Tibial artery (tissue), 4 donors: ENCODE measurements around the gene UBXN1.
"Not testable (repeated sequence)": the region's sequence is repeated elsewhere in the genome, so short reads cannot be mapped to it uniquely, and the experiment has no call there.

ENCODE experiments used
- DNase-seq, 2 donors: peaks; one replicate each; pipeline ENCODE4 v3.0.0-alpha.2; 2019
- H3K27ac ChIP-seq, 2 donors: fragments of 200-600 bp; sonication (generic) in 1 of 2; 1 replicate in 1 of 2; 2 replicates in 1 of 2; pipeline ENCODE4 v1.5.1; 2018 to 2019; ENCODE audit warnings: mild to moderate bottlenecking in 1 of 2
- H3K27me3 ChIP-seq, 2 donors: fragments of 200-600 bp; sonication (generic) in 1 of 2; one replicate each; pipeline versions ENCODE4 v1.5.1 to v1.6.0; 2016 to 2019
- H3K36me3 ChIP-seq, 3 donors: fragments of 200-600 bp; sonication (generic) in 2 of 3; one replicate each; pipeline ENCODE4 v1.5.1; 2016 to 2019; ENCODE audit warnings: mild to moderate bottlenecking in 2 of 3
- H3K4me1 ChIP-seq, 4 donors: fragments of 200-600 bp; sonication (generic) in 2 of 4; 1 replicate in 3 of 4; 2 replicates in 1 of 4; pipeline ENCODE4 v1.5.1; 2016 to 2019
- H3K4me3 ChIP-seq, 2 donors: fragments of 200-600 bp; sonication (generic) in 1 of 2; 1 replicate in 1 of 2; 2 replicates in 1 of 2; pipeline ENCODE4 v1.5.1; 2018 to 2019; ENCODE audit warnings: mild to moderate bottlenecking in 2 of 2
- H3K9me3 ChIP-seq, 3 donors: fragments of 200-600 bp; sonication (generic) in 1 of 3; one replicate each; pipeline ENCODE4 v1.5.1; 2016 to 2019
- intact Hi-C: fragments of 100-400 bp; cut with DNase I; formaldehyde crosslinking; loops from one replicate; pipeline ENCODE4 v1.15.0; 2023; ENCODE audit warnings: low total_unique reads
- TF ChIP-seq, protein P1 (sequence below), 2 experiments: fragments of 200-600 bp in 1 of 2; fragments of 450-650 bp in 1 of 2; IDR thresholded peaks; one replicate each; pipeline ENCODE4 v1.5.1; 2017 to 2019; ENCODE audit warnings: antibody characterized with exemption in 2 of 2, mild to moderate bottlenecking in 1 of 2, moderate library complexity in 1 of 2

The UBXN1 gene

DNA sequence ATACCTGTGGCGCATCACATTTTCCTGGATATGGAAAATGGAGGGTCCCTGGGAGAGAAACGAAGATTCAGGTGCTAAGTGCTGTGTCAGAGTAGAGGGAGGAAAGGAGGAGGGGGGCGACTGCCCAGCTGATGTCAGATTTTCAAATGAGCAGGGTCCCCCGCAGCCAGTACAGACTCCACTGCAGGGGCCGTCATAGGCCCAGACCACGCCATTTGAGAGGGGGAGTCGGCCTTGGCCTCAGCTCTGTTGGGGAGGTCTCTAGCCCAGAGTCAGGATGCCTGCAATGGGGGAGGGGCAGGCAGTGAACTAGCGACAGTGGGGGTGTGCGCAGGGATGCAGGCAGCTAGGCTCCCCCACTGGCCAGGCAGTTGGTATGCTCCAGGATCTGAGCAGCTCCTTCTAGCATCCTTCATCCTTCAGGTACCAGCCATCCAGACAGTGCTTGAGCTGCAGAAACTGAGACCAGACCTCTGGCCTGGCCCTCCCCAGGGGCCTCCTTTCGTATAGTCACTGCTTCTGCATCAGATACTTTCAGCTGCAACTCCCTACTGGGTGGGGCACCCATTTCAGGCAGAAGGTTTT, 28.5 kb upstream of the UBXN1 start, which contains the start of the genes BSCL2 and GNG3:
BSCL2 (minus strand) TSS at position 148 of the 585 bp plus-strand sequence. CDS start 229 bp downstream, outside the sequence.
GNG3 (plus strand) TSS at position 400 of the 585 bp plus-strand sequence. CDS start 620 bp downstream, outside the sequence.
- DNase-seq = peak in 1 of 2 donors; percentile 64
- intact Hi-C loops = loop anchor here (10.0 kb wide), 1 partner anchor 93 kb away; the partner anchor contains the start of genes EML3 and ROM1
- no peaks in the 10 kb centered on the region for H3K9me3 ChIP-seq
- H3K27ac ChIP-seq = peak within 1 kb of the TSS; percentile 68 to 96
- peak within 1 kb of the TSS; percentile 61 to 71 for H3K4me3 ChIP-seq
- peaks cover 14 to 20% (median 19%) of the 10 kb centered on the region in 3 donors for H3K36me3 ChIP-seq
- H3K27me3 ChIP-seq = no peaks in the 10 kb centered on the region
- H3K4me1 ChIP-seq = peaks cover 0 to 40% (median 35%) of the 10 kb centered on the region in 4 donors
- TF ChIP-seq, protein P1, sequence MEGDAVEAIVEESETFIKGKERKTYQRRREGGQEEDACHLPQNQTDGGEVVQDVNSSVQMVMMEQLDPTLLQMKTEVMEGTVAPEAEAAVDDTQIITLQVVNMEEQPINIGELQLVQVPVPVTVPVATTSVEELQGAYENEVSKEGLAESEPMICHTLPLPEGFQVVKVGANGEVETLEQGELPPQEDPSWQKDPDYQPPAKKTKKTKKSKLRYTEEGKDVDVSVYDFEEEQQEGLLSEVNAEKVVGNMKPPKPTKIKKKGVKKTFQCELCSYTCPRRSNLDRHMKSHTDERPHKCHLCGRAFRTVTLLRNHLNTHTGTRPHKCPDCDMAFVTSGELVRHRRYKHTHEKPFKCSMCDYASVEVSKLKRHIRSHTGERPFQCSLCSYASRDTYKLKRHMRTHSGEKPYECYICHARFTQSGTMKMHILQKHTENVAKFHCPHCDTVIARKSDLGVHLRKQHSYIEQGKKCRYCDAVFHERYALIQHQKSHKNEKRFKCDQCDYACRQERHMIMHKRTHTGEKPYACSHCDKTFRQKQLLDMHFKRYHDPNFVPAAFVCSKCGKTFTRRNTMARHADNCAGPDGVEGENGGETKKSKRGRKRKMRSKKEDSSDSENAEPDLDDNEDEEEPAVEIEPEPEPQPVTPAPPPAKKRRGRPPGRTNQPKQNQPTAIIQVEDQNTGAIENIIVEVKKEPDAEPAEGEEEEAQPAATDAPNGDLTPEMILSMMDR (IDR thresholded peaks at IDR 0.05) = no peak

GRCh38 chr11:62706850-62707247, 28.0 kb upstream of the UBXN1 start:
- TF ChIP-seq, protein P1 (IDR thresholded peaks at IDR 0.05) = no peak
- intact Hi-C loops = loop anchor here (10.0 kb wide), 1 partner anchor 92 kb away; the partner anchor contains the start of genes EML3 and ROM1
- H3K27me3 ChIP-seq = no peaks in the 10 kb centered on the region
- DNase-seq = peak in 1 of 2 donors; percentile 61
- peak overlapping the region; percentile 61 to 71 for H3K4me3 ChIP-seq
- H3K9me3 ChIP-seq = no peaks in the 10 kb centered on the region
- peaks cover 9 to 19% (median 16%) of the 10 kb centered on the region in 3 donors for H3K36me3 ChIP-seq
- H3K27ac ChIP-seq = peak overlapping the region; percentile 68 to 85
- H3K4me1 ChIP-seq = peaks cover 0 to 40% (median 35%) of the 10 kb centered on the region in 4 donors

GRCh38 chr11:62705880-62706849, 27.3 kb upstream of the UBXN1 start:
- intact Hi-C loops = loop anchor here (10.0 kb wide), 1 partner anchor 91 kb away; the partner anchor contains the start of genes EML3 and ROM1
- Histone ChIP-seq H3K4me1 (peaks cover 0 to 40% (median 35%) of the 10 kb centered on the region in 4 donors), H3K36me3 (peaks cover 8 to 19% (median 9%) of the 10 kb centered on the region in 3 donors), H3K27me3 (no peaks in the 10 kb centered on the region), H3K4me3 (peak overlapping the region; percentile 61 to 71), H3K27ac (peak overlapping the region; percentile 68 to 85), H3K9me3 (no peaks in the 10 kb centered on the region)
- TF ChIP-seq, protein P1 (IDR thresholded peaks at IDR 0.05) = no peak
- DNase-seq = peak; percentile 93 to 97

- H3K27me3 ChIP-seq = no peaks in the 10 kb centered on the region
- peak overlapping the region; percentile 61 to 71 for H3K4me3 ChIP-seq
- H3K4me1 ChIP-seq = peaks cover 0 to 39% (median 34%) of the 10 kb centered on the region in 4 donors
- no peaks in the 10 kb centered on the region for H3K9me3 ChIP-seq
- intact Hi-C loops = loop anchor here (10.0 kb wide), 1 partner anchor 91 kb away; the partner anchor contains the start of genes EML3 and ROM1
- TF ChIP-seq, protein P1 (IDR thresholded peaks at IDR 0.05) = no peak
- H3K36me3 ChIP-seq = peaks cover under 1 to 19% (median 2%) of the 10 kb centered on the region in 3 donors
- H3K27ac ChIP-seq = peak overlapping the region; percentile 68 to 85
- no peak for DNase-seq
Observed at GRCh38 chr11:62705413-62705812, 26.5 kb upstream of the UBXN1 start.

GRCh38 chr11:62703921-62704320, 25.0 kb upstream of the UBXN1 start:
- not testable (repeated sequence) for H3K9me3 ChIP-seq, H3K4me3 ChIP-seq, H3K27me3 ChIP-seq, DNase-seq, H3K27ac ChIP-seq
- peaks cover 0 to 29% (median 26%) of the 10 kb centered on the region in 4 donors for H3K4me1 ChIP-seq
- intact Hi-C loops = loop anchor here (10.0 kb wide), 1 partner anchor 89 kb away; the partner anchor contains the start of genes EML3 and ROM1
- peaks cover 0 to 21% (median 0%) of the 10 kb centered on the region in 3 donors for H3K36me3 ChIP-seq
